Smooth muscle cell (in vitro differentiated cells): ENCODE results near the gene MYOD1. TPM values are rescaled to one million over a fixed set of nuclear protein-coding genes. Genes with fewer than 3 reads are reported as not detected.

Experiments
- DNase-seq: peaks from one replicate; lab custom pipeline; 2025; ENCODE audit not compliant: unreplicated experiment; lab: John Stamatoyannopoulos, UW
- H2AFZ ChIP-seq: fragments of 200-600 bp; sonication (generic); 2 replicates; pipeline ENCODE4 v1.6.0; 2016; ENCODE audit warnings: antibody characterized with exemption, low read depth, mild to moderate bottlenecking
- H3F3A ChIP-seq: fragments of 200-600 bp; sonication (generic); 2 replicates; pipeline ENCODE4 v1.6.0; 2017; ENCODE audit warnings: antibody characterized with exemption, low read depth
- H3K27ac ChIP-seq: fragments of 200-600 bp; sonication (generic); 2 replicates; pipeline ENCODE4 v1.5.1; 2016; ENCODE audit warnings: low read depth, mild to moderate bottlenecking
- H3K27me3 ChIP-seq: fragments of 200-600 bp; sonication (generic); 2 replicates; pipeline ENCODE4 v1.6.1; 2016; ENCODE audit warnings: low read depth, mild to moderate bottlenecking
- H3K36me3 ChIP-seq: fragments of 200-600 bp; sonication (generic); 2 replicates; pipeline ENCODE4 v1.5.1; 2016; ENCODE audit warnings: low read depth
- H3K4me1 ChIP-seq: fragments of 200-600 bp; sonication (generic); 2 replicates; pipeline ENCODE4 v1.5.1; 2016; ENCODE audit warnings: low read depth
- H3K4me2 ChIP-seq: fragments of 200-600 bp; sonication (generic); 2 replicates; pipeline ENCODE4 v1.6.0; 2016; ENCODE audit warnings: mild to moderate bottlenecking
- H3K4me3 ChIP-seq: fragments of 200-600 bp; sonication (generic); 2 replicates; pipeline ENCODE4 v1.5.1; 2016; ENCODE audit warnings: mild to moderate bottlenecking
- H3K79me2 ChIP-seq: fragments of 200-600 bp; sonication (generic); 2 replicates; pipeline ENCODE4 v1.6.0; 2016; ENCODE audit warnings: low read depth, mild to moderate bottlenecking
- H3K9ac ChIP-seq: fragments of 200-600 bp; sonication (generic); 2 replicates; pipeline ENCODE4 v1.6.0; 2016; ENCODE audit warnings: low read depth
- H3K9me3 ChIP-seq: fragments of 200-600 bp; sonication (generic); replicated peaks from 2 replicates; pipeline ENCODE4 v1.5.1; 2016; ENCODE audit warnings: low read depth
- H4K20me1 ChIP-seq: fragments of 200-600 bp; sonication (generic); 2 replicates; pipeline ENCODE4 v1.6.0; 2016; ENCODE audit warnings: low read depth
- CTCF ChIP-seq: fragments of 200-600 bp; sonication (generic); IDR thresholded peaks from 2 replicates; pipeline ENCODE4 v1.5.1; 2017; ENCODE audit warnings: borderline replicate concordance, mild to moderate bottlenecking, antibody characterized with exemption; ENCODE audit not compliant: insufficient read depth, poor library complexity, severe bottlenecking
- WGBS: methylation state at CpG from one replicate; pipeline ENCODE4 v1.1.7; 2016; ENCODE audit warnings: low lambda C conversion rate; 5-methylcytosine and 5-hydroxymethylcytosine counted together
- polyA plus RNA-seq: library from polyadenylated mRNA; unstranded; fragments of >200 nt; fragmentation: Nextera tagmentation; extraction: Ambion mirVana; gene quantifications from 2 replicates; pipeline ENCODE4 v1.2.1, GENCODE V29; 2016
- total RNA-seq: library from RNA; depleted of rRNA; stranded (reverse); fragments of >200 nt; gene quantifications from 2 replicates; pipeline ENCODE4 v1.2.3, GENCODE V29; 2014

The MYOD1 gene
- total and polyA plus RNA-seq, 2 experiments from 2014 or later = not detected

GRCh38 chr11:17739945-17740338, 20.6 kb downstream of the MYOD1 start:
- TF ChIP-seq CTCF = no peak
- peaks cover 4% of the 10 kb centered on the region for H3K4me1 ChIP-seq
- H3K36me3 ChIP-seq = no peaks in the 10 kb centered on the region
- H3K79me2 ChIP-seq = no peaks in the 10 kb centered on the region
- H3F3A ChIP-seq = no peaks in the 10 kb centered on the region
- H3K4me2 ChIP-seq = no peak overlapping the region
- H3K9ac ChIP-seq = no peak overlapping the region
- DNase-seq = no peak
- H3K9me3 ChIP-seq = no peaks in the 10 kb centered on the region
- peaks cover 58% of the 10 kb centered on the region for H3K27me3 ChIP-seq
- 71% methylated on average over 5 of the region's 6 CpGs for WGBS
- no peak overlapping the region for H3K4me3 ChIP-seq
- no peaks in the 10 kb centered on the region for H4K20me1 ChIP-seq
- no peak overlapping the region for H2AFZ ChIP-seq
- no peak overlapping the region for H3K27ac ChIP-seq

GRCh38 chr11:17740649-17741235, 21.4 kb downstream of the MYOD1 start:
- Histone ChIP-seq H3K4me1 (no peaks in the 10 kb centered on the region), H3K36me3 (no peaks in the 10 kb centered on the region)
- no peak for TF ChIP-seq CTCF

GRCh38 chr11:17741487-17741886, 22.1 kb downstream of the MYOD1 start:
- Histone ChIP-seq H3K9ac (no peak overlapping the region), H3K27ac (no peak overlapping the region), H3K36me3 (no peaks in the 10 kb centered on the region), H2AFZ (no peak overlapping the region), H4K20me1 (no peaks in the 10 kb centered on the region), H3K79me2 (no peaks in the 10 kb centered on the region), H3K4me1 (no peaks in the 10 kb centered on the region), H3K4me2 (no peak overlapping the region), H3K9me3 (no peaks in the 10 kb centered on the region), H3K4me3 (no peak overlapping the region), H3F3A (no peaks in the 10 kb centered on the region), H3K27me3 (peaks cover 42% of the 10 kb centered on the region)
- 93% methylated on average over 10 of the region's 10 CpGs for WGBS
- no peak for TF ChIP-seq CTCF
- no peak for DNase-seq

More at GRCh38 chr11:17740649-17741235, 21.4 kb downstream of the MYOD1 start:
- Histone ChIP-seq H4K20me1 (no peaks in the 10 kb centered on the region), H3K79me2 (no peaks in the 10 kb centered on the region), H3F3A (no peaks in the 10 kb centered on the region), H3K9ac (no peak overlapping the region), H2AFZ (no peak overlapping the region), H3K27ac (no peak overlapping the region), H3K4me2 (no peak overlapping the region), H3K4me3 (no peak overlapping the region), H3K9me3 (no peaks in the 10 kb centered on the region), H3K27me3 (peaks cover 50% of the 10 kb centered on the region)
- WGBS = 84% methylated on average over 7 of the region's 7 CpGs
- DNase-seq = no peak

- no peak overlapping the region for H3K4me2 ChIP-seq
- no peaks in the 10 kb centered on the region for H3K4me1 ChIP-seq
- H4K20me1 ChIP-seq = no peaks in the 10 kb centered on the region
- no peak for DNase-seq
- no peak overlapping the region for H3K27ac ChIP-seq
- peaks cover 42% of the 10 kb centered on the region for H3K27me3 ChIP-seq
- WGBS = 90% methylated on average over 5 of the region's 5 CpGs
- no peaks in the 10 kb centered on the region for H3F3A ChIP-seq
- no peaks in the 10 kb centered on the region for H3K36me3 ChIP-seq
- H2AFZ ChIP-seq = no peak overlapping the region
- no peaks in the 10 kb centered on the region for H3K79me2 ChIP-seq
- no peak overlapping the region for H3K4me3 ChIP-seq
- TF ChIP-seq CTCF = no peak
- H3K9me3 ChIP-seq = no peaks in the 10 kb centered on the region
- H3K9ac ChIP-seq = no peak overlapping the region
Measured at GRCh38 chr11:17742019-17742418, 22.6 kb downstream of the MYOD1 start.
